NB4 (cell line): Measurements from ENCODE around the gene DLX2.

Experiments used
- CTCF ChIP-seq: IDR thresholded peaks from one replicate; pipeline ENCODE4 v1.5.1; 2012; ENCODE audit warnings: low read depth, low read length
- MYC ChIP-seq: IDR thresholded peaks from 2 replicates; pipeline ENCODE4 v1.6.1; 2011; ENCODE audit warnings: low read depth, low read length

- TF ChIP-seq CTCF (peak; percentile 90), MYC (0 out of 2 replicates have a peak, but pooled peaks have one; percentile 26)
Observed at GRCh38 chr2:172103471-172104272, 972 bp upstream of the DLX2 start.
